ENCODE measurements around the gene NPHS2.

The NPHS2 gene

GRCh38 chr1:179575497-179576314 is at the start of gene NPHS2:
Gene NPHS2 (minus strand): TSS chr1:179575948. CDS start chr1:179575864, 84 bp downstream.
- Mint-ChIP-seq H3K9me3 (no peaks in the 10 kb centered on the region), H3K4me1 (ENCODE audit: low read depth) (peaks cover 5% of the 10 kb centered on the region), H3K36me3 (ENCODE audit: low read depth) (no peaks in the 10 kb centered on the region), H3K4me3 (no peak within 1 kb of the TSS), H3K27ac (no peak within 1 kb of the TSS), H3K27me3 (peaks cover 58% of the 10 kb centered on the region)
- DNase-seq: no peak

- Mint-ChIP-seq H3K27me3 (peaks cover 34% of the 10 kb centered on the region), H3K4me3 (no peak overlapping the region), H3K9me3 (no peaks in the 10 kb centered on the region), H3K27ac (no peak overlapping the region), H3K4me1 (ENCODE audit: low read depth) (no peaks in the 10 kb centered on the region), H3K36me3 (ENCODE audit: low read depth) (no peaks in the 10 kb centered on the region)
- no peak for DNase-seq
Observed at GRCh38 chr1:179612361-179612760, 36.6 kb upstream of the NPHS2 start.

- H3K4me1 Mint-ChIP-seq (ENCODE audit: low read depth): no peaks in the 10 kb centered on the region
- peaks cover 4% of the 10 kb centered on the region for H3K9me3 Mint-ChIP-seq
- H3K4me3 Mint-ChIP-seq: no peak overlapping the region
- H3K27me3 Mint-ChIP-seq: peaks cover 35% of the 10 kb centered on the region
- H3K36me3 Mint-ChIP-seq (ENCODE audit: low read depth): no peaks in the 10 kb centered on the region
- no peak overlapping the region for H3K27ac Mint-ChIP-seq
- DNase-seq: no peak
Observed at GRCh38 chr1:179601093-179601492, 25.3 kb upstream of the NPHS2 start.

- Mint-ChIP-seq H3K4me3 (no peak overlapping the region), H3K4me1 (ENCODE audit: low read depth) (peaks cover 5% of the 10 kb centered on the region), H3K9me3 (peaks cover 4% of the 10 kb centered on the region), H3K27ac (no peak overlapping the region), H3K36me3 (ENCODE audit: low read depth) (no peaks in the 10 kb centered on the region), H3K27me3 (peaks cover 29% of the 10 kb centered on the region)
- DNase-seq: no peak
Observed at GRCh38 chr1:179599623-179600249, 24.0 kb upstream of the NPHS2 start.

- DNase-seq: no peak
- no peak overlapping the region for H3K27ac Mint-ChIP-seq
- H3K36me3 Mint-ChIP-seq (ENCODE audit: low read depth): no peaks in the 10 kb centered on the region
- H3K4me1 Mint-ChIP-seq (ENCODE audit: low read depth): peaks cover 5% of the 10 kb centered on the region
- H3K27me3 Mint-ChIP-seq: peaks cover 30% of the 10 kb centered on the region
- peaks cover 4% of the 10 kb centered on the region for H3K9me3 Mint-ChIP-seq
- H3K4me3 Mint-ChIP-seq: no peak overlapping the region
Observed at GRCh38 chr1:179598631-179599030, 22.9 kb upstream of the NPHS2 start.

GRCh38 chr1:179591592-179592580 is 16.1 kb upstream of the NPHS2 start, which contains the start of gene TDRD5:
Gene TDRD5 (plus strand): TSS chr1:179591832. CDS start chr1:179592616, 784 bp downstream.
- H3K36me3 Mint-ChIP-seq (ENCODE audit: low read depth): no peaks in the 10 kb centered on the region
- no peak within 1 kb of the TSS for H3K4me3 Mint-ChIP-seq

GRCh38 chr1:179591253-179591591 is 15.5 kb upstream of the NPHS2 start:
- no peaks in the 10 kb centered on the region for H3K36me3 Mint-ChIP-seq (ENCODE audit: low read depth)
- H3K4me3 Mint-ChIP-seq: no peak overlapping the region
- H3K27ac Mint-ChIP-seq: no peak overlapping the region
- no peak for DNase-seq
- H3K9me3 Mint-ChIP-seq: no peaks in the 10 kb centered on the region
- peaks cover 5% of the 10 kb centered on the region for H3K4me1 Mint-ChIP-seq (ENCODE audit: low read depth)
- H3K27me3 Mint-ChIP-seq: peaks cover 59% of the 10 kb centered on the region

More at GRCh38 chr1:179591592-179592580, 16.1 kb upstream of the NPHS2 start, which contains the start of gene TDRD5:
- H3K27me3 Mint-ChIP-seq: peaks cover 56% of the 10 kb centered on the region
- no peak within 1 kb of the TSS for H3K27ac Mint-ChIP-seq
- peaks cover 5% of the 10 kb centered on the region for H3K4me1 Mint-ChIP-seq (ENCODE audit: low read depth)
- DNase-seq: no peak
- no peaks in the 10 kb centered on the region for H3K9me3 Mint-ChIP-seq

GRCh38 chr1:179590671-179591070 is 14.9 kb upstream of the NPHS2 start:
- Mint-ChIP-seq H3K4me1 (ENCODE audit: low read depth) (peaks cover 2% of the 10 kb centered on the region), H3K9me3 (no peaks in the 10 kb centered on the region), H3K36me3 (ENCODE audit: low read depth) (no peaks in the 10 kb centered on the region), H3K27me3 (peaks cover 63% of the 10 kb centered on the region), H3K27ac (no peak overlapping the region), H3K4me3 (no peak overlapping the region)
- no peak for DNase-seq

GRCh38 chr1:179589509-179589908 is 13.8 kb upstream of the NPHS2 start:
- Mint-ChIP-seq H3K27me3 (peaks cover 71% of the 10 kb centered on the region), H3K27ac (no peak overlapping the region), H3K4me1 (ENCODE audit: low read depth) (no peaks in the 10 kb centered on the region), H3K9me3 (no peaks in the 10 kb centered on the region), H3K4me3 (no peak overlapping the region), H3K36me3 (ENCODE audit: low read depth) (no peaks in the 10 kb centered on the region)
- no peak for DNase-seq

- H3K9me3 Mint-ChIP-seq: no peaks in the 10 kb centered on the region
- no peak overlapping the region for H3K27ac Mint-ChIP-seq
- DNase-seq: no peak
- no peak overlapping the region for H3K4me3 Mint-ChIP-seq
- H3K36me3 Mint-ChIP-seq (ENCODE audit: low read depth): no peaks in the 10 kb centered on the region
- peaks cover 76% of the 10 kb centered on the region for H3K27me3 Mint-ChIP-seq
- no peaks in the 10 kb centered on the region for H3K4me1 Mint-ChIP-seq (ENCODE audit: low read depth)
Observed at GRCh38 chr1:179588425-179589024, 12.8 kb upstream of the NPHS2 start.

- Mint-ChIP-seq H3K36me3 (ENCODE audit: low read depth) (no peaks in the 10 kb centered on the region), H3K27me3 (peaks cover 72% of the 10 kb centered on the region), H3K4me3 (no peak overlapping the region), H3K9me3 (no peaks in the 10 kb centered on the region), H3K27ac (no peak overlapping the region), H3K4me1 (ENCODE audit: low read depth) (no peaks in the 10 kb centered on the region)
- DNase-seq: no peak
Observed at GRCh38 chr1:179587336-179587735, 11.6 kb upstream of the NPHS2 start.

GRCh38 chr1:179586107-179586823 is 10.5 kb upstream of the NPHS2 start:
- Mint-ChIP-seq H3K27ac (no peak overlapping the region), H3K36me3 (ENCODE audit: low read depth) (no peaks in the 10 kb centered on the region), H3K9me3 (no peaks in the 10 kb centered on the region), H3K4me1 (ENCODE audit: low read depth) (no peaks in the 10 kb centered on the region), H3K27me3 (peaks cover 73% of the 10 kb centered on the region), H3K4me3 (no peak overlapping the region)
- no peak for DNase-seq

GRCh38 chr1:179583771-179584320 is 8.1 kb upstream of the NPHS2 start:
- no peak for DNase-seq
- Mint-ChIP-seq H3K9me3 (no peaks in the 10 kb centered on the region), H3K27ac (no peak overlapping the region), H3K4me1 (ENCODE audit: low read depth) (no peaks in the 10 kb centered on the region), H3K4me3 (no peak overlapping the region), H3K36me3 (ENCODE audit: low read depth) (no peaks in the 10 kb centered on the region), H3K27me3 (peaks cover 67% of the 10 kb centered on the region)
